HFF-Myc (cell line): ENCODE measurements around the gene MSLN.

Experiments
- DNase-seq: peaks from one replicate; pipeline ENCODE4 v3.0.0-alpha.2; 2011; ENCODE audit warnings: low read depth; ENCODE audit errors: extremely low read depth
- H3K4me3 ChIP-seq: replicated peaks from 2 replicates; pipeline ENCODE4 v1.5.1; 2011; ENCODE audit warnings: low read depth, mild to moderate bottlenecking, control low read depth, low read length
- TF ChIP-seq, protein P1 (sequence below): IDR thresholded peaks from 2 replicates; pipeline ENCODE4 v1.5.1; 2012; ENCODE audit warnings: mild to moderate bottlenecking, low read depth, low read length, control low read depth; ENCODE audit errors: missing control alignments

MSLN gene

GRCh38 chr16:783404-784161 lies 23.0 kb downstream of the MSLN start:
- no peak for DNase-seq
- no peak overlapping the region for H3K4me3 ChIP-seq
- TF ChIP-seq, protein P1, sequence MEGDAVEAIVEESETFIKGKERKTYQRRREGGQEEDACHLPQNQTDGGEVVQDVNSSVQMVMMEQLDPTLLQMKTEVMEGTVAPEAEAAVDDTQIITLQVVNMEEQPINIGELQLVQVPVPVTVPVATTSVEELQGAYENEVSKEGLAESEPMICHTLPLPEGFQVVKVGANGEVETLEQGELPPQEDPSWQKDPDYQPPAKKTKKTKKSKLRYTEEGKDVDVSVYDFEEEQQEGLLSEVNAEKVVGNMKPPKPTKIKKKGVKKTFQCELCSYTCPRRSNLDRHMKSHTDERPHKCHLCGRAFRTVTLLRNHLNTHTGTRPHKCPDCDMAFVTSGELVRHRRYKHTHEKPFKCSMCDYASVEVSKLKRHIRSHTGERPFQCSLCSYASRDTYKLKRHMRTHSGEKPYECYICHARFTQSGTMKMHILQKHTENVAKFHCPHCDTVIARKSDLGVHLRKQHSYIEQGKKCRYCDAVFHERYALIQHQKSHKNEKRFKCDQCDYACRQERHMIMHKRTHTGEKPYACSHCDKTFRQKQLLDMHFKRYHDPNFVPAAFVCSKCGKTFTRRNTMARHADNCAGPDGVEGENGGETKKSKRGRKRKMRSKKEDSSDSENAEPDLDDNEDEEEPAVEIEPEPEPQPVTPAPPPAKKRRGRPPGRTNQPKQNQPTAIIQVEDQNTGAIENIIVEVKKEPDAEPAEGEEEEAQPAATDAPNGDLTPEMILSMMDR: no peak

- no peak overlapping the region for H3K4me3 ChIP-seq
- TF ChIP-seq, protein P1: no peak
- DNase-seq: no peak
Observed at GRCh38 chr16:784431-784830, 23.9 kb downstream of the MSLN start.

DNA sequence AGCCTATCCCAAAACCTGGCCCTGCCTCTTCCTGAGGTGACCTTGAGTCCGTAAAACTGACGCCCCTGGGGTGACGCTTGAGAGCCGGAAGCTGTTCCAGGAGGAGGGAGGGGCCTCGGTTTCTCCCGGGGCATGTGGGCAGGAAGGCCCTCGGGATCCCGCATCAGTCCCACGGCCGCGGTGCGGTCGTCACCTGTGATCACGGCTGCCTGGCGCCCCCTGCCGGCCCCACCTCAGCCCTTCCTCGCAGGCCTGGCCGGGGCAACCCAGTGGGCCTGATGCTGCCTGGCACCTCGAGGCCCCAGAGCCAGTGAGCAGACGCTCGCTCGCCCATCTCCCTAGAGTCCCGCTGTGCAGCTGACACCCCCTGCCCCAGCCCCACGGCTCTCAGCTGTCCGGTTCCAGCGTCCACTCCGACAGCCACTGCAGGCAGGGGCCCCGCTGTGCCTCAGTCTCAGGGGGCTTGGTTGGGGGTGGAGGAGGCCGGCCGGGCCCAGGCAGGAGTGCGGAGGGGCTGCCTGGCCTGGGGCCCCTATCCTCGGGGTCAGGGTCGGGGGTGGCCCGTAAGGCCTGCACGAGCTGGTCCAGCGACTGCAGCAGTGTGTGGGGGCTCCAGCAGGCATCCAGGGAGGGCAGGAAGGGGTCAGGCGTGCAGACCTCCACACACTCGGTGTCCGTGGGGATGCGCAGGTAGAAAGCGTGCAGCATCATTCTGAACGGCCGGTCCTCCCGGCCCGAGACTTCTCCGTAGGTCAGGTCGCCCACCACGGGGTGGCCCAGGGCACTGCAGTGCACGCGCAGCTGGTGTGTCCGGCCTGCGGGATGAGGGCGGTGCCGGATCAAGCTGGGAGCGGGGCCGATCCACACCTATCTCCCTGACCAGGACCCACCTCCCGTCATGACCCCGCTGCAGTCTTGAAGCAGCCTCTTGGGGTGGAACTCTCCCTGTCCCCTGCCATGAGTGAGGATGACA lies 25.3 kb downstream of the MSLN start:
- DNase-seq: no peak
- TF ChIP-seq, protein P1: peak; percentile 77
- H3K4me3 ChIP-seq: no peak overlapping the region

DNA sequence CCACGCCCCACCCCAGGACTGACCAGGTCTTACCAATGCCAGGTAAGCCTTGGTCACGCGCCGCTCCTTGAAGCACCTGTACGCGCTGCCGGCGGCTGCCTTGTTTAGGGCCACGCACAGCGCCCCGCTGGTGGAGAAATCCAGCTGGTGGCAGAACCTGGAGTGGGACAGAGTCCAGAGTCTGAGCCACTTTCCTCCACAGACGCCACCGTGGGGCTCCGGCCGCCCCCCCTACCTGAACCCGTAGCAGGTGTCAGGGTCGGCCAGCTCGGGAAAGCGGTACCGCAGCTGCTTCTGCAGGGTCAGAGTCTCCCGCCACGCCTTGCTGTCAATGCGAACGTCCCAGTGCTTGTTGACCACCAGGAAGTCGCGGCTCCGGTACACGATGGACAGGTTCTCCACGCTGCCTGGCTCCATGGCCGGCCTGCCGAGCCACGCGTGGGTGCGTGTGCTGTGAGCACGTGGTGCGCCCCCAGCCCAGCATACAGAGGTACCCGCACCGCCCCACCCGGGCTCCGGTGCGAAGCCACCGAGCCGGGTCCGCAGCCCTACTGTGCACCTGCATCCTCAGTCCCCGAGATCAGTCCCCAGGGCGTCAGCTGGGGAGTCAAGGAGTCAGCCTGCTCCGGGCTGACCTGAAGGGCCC lies 26.9 kb downstream of the MSLN start:
- TF ChIP-seq, protein P1: no peak
- peak overlapping the region; percentile 91 for H3K4me3 ChIP-seq
- DNase-seq: no peak

- no peak for DNase-seq
- TF ChIP-seq, protein P1: no peak
- H3K4me3 ChIP-seq: peak within 1 kb of the TSS; percentile 91
Observed at GRCh38 chr16:787978-788398, 27.5 kb downstream of the MSLN start, which contains the start of gene RPUSD1. Gene RPUSD1 (minus strand): TSS chr16:788381. CDS start chr16:787737, 644 bp downstream.

GRCh38 chr16:788399-789126 lies 28.0 kb downstream of the MSLN start, which contains the start of gene CHTF18:
Gene CHTF18 (plus strand): TSS chr16:788620. CDS start chr16:788685, 65 bp downstream.
- peak; percentile 45 for DNase-seq
- TF ChIP-seq, protein P1: no peak
- H3K4me3 ChIP-seq: peak within 1 kb of the TSS; percentile 91
